Fibroblast of mammary gland (primary cell): ENCODE data around the gene EFHB.

Experiments used
- DNase-seq: peaks from one replicate; pipeline ENCODE4 v3.0.0-alpha.2; 2010; ENCODE audit warnings: low read depth
- H3K4me3 ChIP-seq: 2 replicates; pipeline ENCODE4 v1.5.1; 2011; ENCODE audit warnings: low read depth, mild to moderate bottlenecking, low read length, moderate library complexity; ENCODE audit not compliant: control insufficient read depth
- TF ChIP-seq, protein P1 (sequence below): conservative IDR thresholded peaks from 2 replicates; pipeline ENCODE4 v1.5.1; 2011; ENCODE audit warnings: low read depth, low read length, inconsistent platforms; ENCODE audit not compliant: control insufficient read depth, insufficient read depth

The EFHB gene

GRCh38 chr3:19946832-19947548, 13.0 kb upstream of the EFHB start, which contains the start of gene RAB5A:
Gene RAB5A (plus strand): TSS chr3:19947097. CDS start chr3:19950899, 3,802 bp downstream.
- peak within 1 kb of the TSS; percentile 99 for H3K4me3 ChIP-seq
- DNase-seq: peak; percentile 97
- TF ChIP-seq, protein P1, sequence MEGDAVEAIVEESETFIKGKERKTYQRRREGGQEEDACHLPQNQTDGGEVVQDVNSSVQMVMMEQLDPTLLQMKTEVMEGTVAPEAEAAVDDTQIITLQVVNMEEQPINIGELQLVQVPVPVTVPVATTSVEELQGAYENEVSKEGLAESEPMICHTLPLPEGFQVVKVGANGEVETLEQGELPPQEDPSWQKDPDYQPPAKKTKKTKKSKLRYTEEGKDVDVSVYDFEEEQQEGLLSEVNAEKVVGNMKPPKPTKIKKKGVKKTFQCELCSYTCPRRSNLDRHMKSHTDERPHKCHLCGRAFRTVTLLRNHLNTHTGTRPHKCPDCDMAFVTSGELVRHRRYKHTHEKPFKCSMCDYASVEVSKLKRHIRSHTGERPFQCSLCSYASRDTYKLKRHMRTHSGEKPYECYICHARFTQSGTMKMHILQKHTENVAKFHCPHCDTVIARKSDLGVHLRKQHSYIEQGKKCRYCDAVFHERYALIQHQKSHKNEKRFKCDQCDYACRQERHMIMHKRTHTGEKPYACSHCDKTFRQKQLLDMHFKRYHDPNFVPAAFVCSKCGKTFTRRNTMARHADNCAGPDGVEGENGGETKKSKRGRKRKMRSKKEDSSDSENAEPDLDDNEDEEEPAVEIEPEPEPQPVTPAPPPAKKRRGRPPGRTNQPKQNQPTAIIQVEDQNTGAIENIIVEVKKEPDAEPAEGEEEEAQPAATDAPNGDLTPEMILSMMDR: no peak

GRCh38 chr3:19945969-19946831, 12.2 kb upstream of the EFHB start:
- peak overlapping the region; percentile 99 for H3K4me3 ChIP-seq
- TF ChIP-seq, protein P1: no peak
- DNase-seq: peak; percentile 31

GRCh38 chr3:19945534-19945933, 11.5 kb upstream of the EFHB start:
- TF ChIP-seq, protein P1: no peak
- DNase-seq: no peak
- H3K4me3 ChIP-seq: no peak overlapping the region

- no peak overlapping the region for H3K4me3 ChIP-seq
- TF ChIP-seq, protein P1: no peak
- DNase-seq: no peak
Measured at GRCh38 chr3:19940643-19941042, 6.6 kb upstream of the EFHB start.

DNA sequence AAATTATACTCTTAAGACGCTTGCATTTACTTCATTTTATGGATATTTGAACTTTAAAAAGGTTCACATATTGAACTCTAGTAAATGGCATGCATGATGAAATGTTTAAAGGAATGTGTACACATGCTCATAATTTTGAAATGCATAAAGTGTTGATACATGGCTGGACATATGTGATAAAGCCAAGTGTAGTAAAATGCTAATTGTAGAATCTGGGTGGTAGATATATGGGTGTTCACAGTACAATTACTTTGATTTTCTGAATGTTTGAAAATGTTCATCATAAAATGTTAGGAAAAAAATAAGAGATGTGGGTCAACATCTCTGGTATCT, 4.2 kb upstream of the EFHB start:
- TF ChIP-seq, protein P1: no peak
- no peak for DNase-seq
- H3K4me3 ChIP-seq: no peak overlapping the region

- H3K4me3 ChIP-seq: no peak overlapping the region
- TF ChIP-seq, protein P1: no peak
- no peak for DNase-seq
Measured at GRCh38 chr3:19937459-19938294, 3.7 kb upstream of the EFHB start.
